ENCODE data around the gene ITPK1.

- TF ChIP-seq CTCF (IDR thresholded peaks at IDR 0.05) (no peak), SIN3A (IDR thresholded peaks at IDR 0.05; ENCODE audit: borderline replicate concordance, insufficient read depth, low read depth, low read length) (no peak)
Measured at GRCh38 chr14:93035585-93035916, 80.2 kb downstream of the ITPK1 start.

All from Panc1 (cell line).